Fibroblast of skin of back (primary cell): Measurements from ENCODE around the gene CHRM1. TPM values are rescaled to one million over a fixed set of nuclear protein-coding genes. Genes with fewer than 3 reads are reported as not detected.
"Not testable (repeated sequence)": the region's sequence is repeated elsewhere in the genome, so short reads cannot be mapped to it uniquely, and the experiment has no call there.

Source experiments
- DNase-seq: peaks from one replicate; pipeline ENCODE4 v3.0.0-alpha.2; 2013
- polyA plus RNA-seq, 2 experiments: library from polyadenylated mRNA; unstranded; fragments of 120-200 nt; gene quantifications; one replicate each; pipeline ENCODE4 v1.2.1, GENCODE V29; 2013; ENCODE audit not compliant: insufficient read length in 2 of 2

Gene CHRM1, protein sequence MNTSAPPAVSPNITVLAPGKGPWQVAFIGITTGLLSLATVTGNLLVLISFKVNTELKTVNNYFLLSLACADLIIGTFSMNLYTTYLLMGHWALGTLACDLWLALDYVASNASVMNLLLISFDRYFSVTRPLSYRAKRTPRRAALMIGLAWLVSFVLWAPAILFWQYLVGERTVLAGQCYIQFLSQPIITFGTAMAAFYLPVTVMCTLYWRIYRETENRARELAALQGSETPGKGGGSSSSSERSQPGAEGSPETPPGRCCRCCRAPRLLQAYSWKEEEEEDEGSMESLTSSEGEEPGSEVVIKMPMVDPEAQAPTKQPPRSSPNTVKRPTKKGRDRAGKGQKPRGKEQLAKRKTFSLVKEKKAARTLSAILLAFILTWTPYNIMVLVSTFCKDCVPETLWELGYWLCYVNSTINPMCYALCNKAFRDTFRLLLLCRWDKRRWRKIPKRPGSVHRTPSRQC
- polyA plus RNA-seq (2013, experiment 1 of 2; ENCODE audit: insufficient read length): not detected
- polyA plus RNA-seq (2013, experiment 2 of 2; ENCODE audit: insufficient read length): not detected

DNA sequence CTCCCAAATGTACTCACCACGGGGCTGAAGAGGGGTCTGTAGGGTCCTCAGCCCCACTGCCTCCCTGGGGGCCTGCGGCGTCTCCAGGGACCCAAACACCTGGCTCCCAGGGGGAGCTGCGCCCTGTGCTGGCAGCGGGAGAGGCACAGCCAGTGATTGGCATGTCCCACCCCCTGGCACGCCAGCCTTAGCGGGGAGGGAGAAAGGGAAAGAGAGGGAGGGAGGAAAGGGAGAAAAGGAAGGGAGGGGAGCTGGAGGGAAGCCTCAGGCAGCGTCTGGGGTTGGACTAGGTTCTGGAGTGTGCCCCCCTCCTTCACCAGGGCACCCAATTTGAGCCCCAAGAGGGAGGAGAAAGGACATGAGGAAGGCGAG lies at the start of gene CHRM1:
CHRM1 (minus strand) TSS at position 163 of the 372 bp plus-strand sequence. CDS start 10,263 bp downstream, outside the sequence.
- no peak for DNase-seq

DNA sequence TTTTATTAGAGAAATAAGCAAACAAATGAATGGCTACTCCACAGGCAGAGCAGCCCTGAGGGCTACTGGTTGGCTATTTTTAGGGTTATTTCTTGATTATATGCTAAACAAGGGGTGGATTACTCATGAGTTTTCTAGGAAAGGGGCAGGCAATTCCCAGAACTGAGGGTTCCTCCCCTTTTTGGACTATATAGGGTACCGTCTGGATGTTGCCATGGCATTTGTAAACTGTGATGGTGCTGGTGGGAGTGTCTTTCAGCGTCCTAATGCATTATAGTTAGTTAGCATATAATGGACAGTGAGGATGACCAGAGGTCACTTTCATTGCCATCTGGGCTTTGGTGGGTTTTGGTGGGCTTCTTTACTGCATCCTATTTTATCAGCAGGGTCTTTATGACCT lies 44.4 kb upstream of the CHRM1 start:
- DNase-seq: no peak

DNA sequence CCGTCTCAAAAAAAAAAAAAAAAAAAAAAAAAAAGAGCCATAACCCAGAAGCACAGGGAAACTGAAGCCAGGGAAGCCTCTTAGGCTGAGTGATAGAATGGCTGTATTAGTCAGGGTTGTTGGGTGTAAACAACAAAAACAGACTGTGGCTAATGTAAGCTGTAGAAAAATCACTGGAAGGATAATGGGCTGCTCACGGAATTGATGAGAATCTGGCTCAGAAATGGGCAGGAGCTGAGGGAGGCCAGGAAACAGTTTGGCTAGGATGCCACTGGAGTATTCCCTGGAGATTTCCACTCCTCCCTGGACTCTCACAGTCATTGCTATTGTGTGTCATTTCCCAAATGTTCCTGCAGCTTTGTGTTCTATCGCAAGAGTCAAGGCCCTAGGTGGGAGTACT lies 41.2 kb upstream of the CHRM1 start:
- DNase-seq: no peak

DNA sequence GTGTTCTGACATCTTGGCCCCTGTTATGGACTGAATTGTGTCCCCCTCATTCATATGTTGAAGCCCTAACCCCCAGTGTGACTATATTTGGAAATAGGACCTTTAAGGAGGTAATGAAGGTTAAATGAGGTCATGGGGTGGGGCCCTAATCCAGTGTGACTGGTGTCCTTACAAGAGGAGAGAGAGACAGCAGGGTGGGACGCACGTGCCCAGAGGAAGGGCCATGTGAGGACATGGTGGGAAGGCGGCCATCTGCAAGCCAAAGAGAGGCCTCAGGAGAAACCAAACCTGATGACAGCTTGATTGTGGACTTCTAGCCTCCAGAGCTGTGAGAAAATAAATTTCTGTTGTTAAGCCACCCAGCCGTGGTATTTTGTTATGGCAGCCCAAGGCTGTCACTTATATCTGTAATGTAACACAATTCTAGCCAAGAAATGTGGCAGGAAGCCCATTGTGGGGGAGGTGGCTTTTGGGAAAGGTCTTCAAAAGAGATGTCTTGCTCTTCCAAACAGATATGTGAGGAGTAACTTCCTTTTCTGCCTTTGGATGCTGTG lies 39.9 kb upstream of the CHRM1 start:
- no peak for DNase-seq

DNA sequence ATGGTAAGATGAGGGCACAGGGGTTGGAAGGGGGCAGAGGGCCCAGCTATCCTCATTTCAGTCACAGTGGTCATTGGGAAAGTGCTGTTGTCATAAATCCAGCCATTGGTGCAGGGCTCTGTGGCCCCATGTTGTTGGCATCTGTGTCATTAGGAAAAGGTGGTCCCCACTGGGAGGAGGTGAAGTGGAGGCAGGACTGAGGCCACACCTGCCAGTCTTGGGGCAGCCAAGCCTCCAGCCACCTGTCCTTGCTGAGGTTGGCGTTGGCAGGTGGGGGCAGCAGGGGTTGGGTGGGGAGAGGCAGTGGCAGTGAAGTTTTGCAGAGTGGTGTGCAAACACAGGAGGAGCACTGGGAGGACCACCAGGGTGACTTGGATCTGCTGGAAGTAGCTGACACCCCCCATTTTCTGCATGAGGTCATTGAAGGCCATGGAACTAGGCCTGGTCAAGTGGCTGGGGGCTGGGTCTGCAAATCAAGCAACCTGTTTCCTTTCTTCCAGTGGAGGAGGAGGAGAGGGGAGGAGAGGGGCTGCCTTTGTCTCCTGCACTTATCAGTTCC lies 38.3 kb upstream of the CHRM1 start:
- no peak for DNase-seq

DNA sequence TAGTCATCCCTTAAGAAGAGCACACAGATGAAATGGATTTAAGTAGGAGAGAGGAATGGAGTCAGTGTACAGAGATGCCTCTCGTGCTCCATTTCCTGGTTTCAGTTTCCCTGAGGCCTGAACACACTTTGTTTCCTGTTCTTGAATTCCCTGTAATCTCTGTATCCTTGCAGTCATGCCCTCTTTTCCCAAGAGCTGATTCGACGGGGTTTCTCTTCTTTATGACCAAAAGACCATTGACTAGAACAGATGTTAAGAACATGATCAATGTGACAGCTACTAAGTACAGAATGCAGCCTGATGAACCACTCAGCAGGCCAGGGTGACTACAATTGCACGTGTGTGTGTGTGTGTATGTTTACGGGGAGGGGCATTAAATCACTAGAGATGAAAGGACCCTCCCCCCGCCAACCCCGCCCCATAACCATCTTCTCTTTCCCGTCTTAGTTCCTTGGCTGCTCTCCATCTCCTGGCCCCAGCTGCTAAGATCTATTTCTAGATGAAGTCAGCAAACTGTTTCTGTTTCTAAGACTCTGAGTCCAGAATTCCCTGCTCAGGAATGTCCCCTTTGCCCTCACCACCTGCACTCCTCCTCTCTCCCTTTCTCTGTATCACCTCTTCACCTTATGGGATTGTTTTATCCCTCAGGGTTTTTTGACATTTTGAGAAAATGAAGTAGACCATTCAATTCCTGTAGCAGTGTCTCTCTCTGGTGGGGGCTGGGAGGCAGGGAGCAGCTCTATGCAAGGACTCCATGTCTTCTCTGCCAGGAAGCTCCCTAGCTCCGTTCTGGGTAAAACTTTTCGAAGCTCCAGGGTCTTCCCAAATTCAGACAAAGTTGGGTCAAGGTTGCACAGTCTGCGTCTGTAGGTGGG lies 37.6 kb upstream of the CHRM1 start:
- no peak for DNase-seq

DNA sequence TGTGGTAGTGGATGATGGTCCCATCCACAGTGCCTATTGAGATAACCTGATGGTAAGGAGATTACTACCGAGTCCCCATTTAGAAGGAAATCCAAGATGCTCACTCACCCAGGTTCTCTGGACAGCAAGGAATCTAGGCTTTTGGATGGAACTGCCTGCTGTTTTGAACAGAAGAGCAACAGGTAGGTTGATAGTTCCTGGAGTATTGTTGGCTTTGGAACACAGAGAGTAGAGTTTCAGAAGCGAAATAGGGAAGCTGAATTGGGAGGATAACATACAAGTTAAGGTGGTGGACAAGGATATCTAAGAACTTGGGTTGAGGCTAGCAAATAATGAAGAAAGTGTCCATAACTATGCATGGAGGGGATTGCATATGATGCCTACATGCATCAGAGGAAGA lies 36.0 kb upstream of the CHRM1 start:
- DNase-seq: no peak

DNA sequence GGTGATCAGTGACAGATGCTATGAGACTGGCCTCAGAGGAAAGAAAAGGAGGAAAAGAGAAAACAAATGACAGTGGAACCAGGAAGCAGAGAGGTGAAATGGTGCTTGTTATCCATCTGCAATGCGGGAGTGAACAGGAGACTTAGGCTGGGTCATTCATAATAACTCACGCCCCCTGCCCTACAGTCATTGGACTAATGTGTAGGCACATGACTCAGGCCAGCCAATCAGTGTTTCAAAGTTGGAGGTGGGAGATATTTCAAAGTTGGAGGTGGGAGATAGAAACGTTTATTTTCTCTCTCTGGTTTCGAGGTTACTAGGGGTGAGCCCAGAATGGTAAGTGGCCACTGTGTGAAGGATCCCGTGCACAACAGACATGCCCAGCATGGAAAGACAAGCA lies 33.3 kb upstream of the CHRM1 start:
- DNase-seq: no peak

DNA sequence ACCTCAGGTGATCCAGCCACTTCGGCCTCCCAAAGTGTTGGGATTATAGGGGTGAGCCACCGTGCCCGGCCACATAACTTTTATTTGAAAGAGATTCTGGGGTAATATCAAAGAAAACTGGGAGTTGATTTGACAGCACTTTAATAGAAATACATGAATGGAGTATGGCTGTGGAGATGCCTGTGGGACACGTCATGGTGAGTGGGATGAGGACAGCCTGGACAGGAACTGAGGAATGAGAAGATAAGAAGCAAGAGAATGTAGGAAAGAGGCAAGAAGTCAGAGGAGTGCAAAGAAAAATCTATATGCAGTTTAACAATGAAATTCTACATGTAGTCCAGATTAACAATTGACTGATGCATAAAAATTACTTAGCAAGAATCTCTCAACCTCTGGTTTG lies 32.6 kb upstream of the CHRM1 start:
- no peak for DNase-seq

DNA sequence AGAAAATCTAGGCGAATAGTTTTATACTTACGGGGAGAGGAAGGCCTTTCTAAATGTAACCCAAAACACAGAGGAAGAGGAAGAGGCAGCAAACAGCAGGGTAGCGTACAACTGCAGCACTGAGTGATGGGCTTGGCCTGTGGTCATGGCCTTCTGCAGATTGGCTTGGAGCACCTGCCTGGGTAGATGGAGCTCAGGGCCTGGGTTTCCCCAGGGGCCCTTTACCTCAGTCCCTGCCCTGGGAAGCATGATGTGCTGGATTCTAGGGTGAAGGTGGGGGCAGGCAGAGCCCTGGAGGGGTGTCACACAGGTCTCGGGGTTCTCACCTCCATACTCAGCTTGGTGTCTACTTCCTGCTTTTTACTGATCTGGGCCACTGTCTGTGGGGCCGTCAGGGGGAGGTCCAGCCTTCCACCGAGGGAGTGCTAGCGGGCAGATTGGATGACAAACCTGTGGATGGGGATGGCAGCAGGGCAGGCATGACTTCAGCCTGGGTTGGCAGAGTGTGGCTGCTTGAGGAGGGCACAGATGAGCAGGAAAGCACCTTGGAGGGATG lies 27.7 kb upstream of the CHRM1 start:
- DNase-seq: no peak

DNA sequence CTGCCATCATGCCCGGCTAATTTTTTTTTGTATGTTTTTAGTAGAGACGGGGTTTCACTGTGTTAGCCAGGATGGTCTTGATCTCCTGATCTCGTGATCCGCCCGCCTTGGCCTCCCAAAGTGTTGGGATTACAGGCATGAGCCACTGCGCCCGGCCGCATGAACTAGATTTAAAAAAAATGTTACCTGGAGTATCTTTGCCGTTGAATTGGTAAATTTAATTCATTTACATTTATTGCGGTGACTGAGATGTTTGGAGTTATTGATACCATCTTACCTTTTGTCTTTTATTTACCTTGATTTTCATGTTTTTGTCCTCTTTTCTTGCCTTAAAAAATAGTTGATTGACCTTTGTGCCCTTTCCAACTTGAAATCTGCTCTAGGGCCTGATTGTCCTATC lies 24.4 kb upstream of the CHRM1 start:
- not testable (repeated sequence) for DNase-seq

DNA sequence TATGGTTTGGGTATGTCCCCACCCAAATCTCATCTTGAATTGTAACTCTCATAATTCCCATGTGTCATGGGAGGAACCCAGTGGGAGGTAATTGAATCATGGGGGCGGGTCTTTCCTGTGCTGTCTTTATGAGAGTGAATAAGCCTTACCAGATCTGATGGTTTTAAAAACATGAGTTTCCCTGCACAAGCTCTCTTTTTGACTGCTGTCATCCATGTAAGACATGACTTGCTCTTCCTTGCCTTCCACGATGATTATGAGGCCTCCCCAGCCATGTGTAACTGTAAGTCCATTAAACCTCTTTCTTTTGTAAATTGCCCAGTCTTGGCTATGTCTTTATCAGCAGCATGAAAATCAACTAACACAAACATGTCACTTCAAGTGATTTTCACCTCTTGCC lies 16.4 kb upstream of the CHRM1 start:
- not testable (repeated sequence) for DNase-seq

DNA sequence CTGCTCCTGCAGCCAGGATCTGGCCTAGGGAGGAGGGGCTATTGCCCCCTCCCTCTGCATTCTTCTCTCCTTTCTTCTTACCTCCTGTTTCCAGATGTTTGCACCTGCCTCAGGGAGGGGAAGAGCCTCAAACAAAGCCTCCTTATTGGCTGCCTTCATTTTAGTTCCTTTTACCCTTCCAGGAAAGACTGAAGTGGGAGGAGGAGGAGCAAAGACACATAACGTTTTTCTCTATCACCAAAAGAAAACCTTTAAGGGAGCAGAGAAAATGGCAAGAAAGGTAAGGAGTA lies 13.3 kb upstream of the CHRM1 start:
- DNase-seq: no peak

DNA sequence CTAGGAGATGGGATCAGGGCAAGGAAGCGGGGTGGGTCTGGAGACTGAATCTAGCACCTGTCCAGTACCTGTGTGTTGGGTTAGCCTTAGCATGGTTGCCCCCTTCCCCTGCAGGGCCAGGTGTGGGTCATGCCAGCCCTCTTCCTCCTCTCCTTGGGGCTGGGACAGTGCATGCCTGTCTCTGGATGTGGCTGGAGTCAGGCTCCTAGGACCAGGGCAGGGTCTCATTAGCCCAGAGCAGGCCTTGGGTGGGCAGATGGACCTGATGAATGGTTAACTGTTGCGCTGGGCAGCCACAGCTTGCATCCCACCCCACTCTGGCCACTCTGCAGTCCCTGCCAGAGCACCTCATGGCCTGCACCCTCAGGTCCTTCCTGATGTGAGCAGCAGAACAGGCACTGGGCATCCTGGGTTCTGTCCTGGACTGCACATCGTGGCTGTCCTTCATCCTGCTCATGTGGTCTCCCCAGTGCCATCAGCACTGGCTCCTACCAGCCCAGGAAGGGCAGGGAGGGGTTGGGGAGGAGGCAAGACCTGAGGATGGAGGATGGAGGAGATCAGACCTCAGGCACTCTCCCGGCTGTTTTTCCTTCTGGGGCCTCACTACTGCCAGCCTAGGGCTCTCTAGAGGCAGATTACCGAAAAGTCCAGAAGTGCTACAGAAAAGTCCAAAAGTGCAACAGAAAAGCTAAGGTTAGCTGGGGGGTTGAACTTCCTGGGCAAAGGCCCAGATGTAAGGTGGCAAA lies 12.8 kb upstream of the CHRM1 start:
- no peak for DNase-seq

DNA sequence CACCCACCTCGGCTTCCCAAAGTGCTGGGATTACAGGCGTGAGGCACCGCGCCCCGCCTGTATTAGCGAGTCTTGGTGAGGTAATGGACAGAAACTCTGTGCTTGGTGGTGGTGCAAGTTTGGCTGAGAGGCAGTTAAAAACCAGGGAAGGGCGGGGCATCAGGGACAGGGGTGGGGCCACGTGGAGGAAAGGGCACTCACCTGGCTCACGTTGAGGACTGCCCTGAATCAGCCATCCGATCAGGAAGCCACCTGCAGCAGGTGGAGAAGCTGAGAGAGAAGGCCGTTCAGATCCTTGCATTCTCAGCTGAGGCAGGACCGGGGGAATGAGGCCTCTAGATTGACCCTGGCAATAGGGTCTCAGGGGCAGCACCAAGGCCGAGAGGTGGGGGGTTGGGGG lies 12.1 kb upstream of the CHRM1 start:
- no peak for DNase-seq

DNA sequence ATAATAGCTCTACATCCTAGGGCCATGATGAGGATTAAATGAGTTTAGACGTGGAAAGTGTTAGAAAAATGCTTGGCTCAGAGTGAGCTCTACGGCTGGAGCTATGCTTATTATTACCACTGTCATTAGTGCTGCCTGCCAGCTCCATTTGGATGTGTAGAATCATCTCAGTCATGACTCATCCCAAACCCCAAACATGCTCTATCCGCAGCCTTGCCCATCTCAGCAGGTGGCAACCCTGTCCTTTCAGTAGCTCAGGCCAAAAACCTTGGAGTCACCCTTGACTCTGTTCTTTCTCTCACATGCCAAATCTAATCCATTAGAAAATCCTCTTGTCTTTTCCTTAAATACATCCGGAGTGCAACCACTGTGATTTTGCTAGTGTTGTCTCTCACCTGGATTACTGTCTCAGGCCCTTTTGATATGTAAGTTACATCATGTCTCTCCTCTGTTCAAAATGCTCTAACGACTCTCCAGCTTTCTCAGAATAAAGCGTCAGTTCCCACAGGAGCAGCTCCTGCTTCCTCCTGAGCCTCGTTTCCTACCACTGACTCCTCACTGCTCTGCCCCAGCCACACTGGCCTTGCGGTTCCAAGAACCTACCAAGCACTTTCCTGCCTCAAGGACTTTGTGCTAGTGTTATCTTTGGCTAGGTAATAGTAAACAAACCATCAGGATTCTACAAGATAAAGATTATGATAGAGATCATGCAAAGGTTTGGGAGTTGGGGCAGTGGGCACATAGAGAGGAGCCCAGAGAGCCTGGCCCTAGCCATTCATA lies 10.5 kb upstream of the CHRM1 start:
- peak; percentile 28 for DNase-seq

DNA sequence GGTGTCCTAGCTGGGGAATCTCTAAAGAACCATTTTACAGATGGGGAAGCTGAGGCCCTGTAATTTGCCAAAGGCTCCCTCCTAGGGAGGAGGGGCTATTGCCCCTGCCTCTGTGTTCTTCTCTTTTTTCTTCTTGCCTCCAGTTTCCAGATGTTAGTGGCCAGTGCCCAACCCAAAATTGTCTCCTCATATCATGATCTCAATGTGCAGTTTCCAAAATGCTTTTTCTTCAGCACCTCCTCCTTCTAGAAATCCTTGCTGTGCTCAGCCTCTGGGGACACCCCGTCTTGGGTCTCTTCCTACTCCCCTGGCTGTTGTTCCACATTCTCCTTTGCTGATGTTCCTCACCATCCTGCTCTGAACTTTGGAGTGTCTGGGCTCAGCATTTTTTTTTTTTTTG lies 9.5 kb upstream of the CHRM1 start:
- no peak for DNase-seq

DNA sequence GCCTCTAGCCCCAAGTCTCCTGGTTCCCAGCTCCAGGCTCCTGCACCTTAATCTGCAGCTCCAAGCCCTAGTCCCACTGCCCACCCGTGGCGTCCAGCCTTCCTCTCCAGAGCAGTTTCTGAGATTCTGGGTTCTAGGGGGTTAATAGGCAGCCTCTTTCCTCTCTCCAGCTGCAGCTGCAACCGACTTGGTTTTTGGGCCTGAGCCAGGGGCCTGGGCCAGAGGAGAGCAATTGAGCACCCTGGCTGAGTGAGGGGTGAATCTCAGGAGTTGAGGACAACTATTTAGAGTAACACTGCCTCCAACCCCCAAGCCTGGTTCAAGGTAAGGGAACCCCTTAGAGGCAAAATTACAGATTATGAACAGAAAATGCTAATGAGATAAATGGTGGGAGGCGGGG lies 9.0 kb upstream of the CHRM1 start:
- no peak for DNase-seq

DNA sequence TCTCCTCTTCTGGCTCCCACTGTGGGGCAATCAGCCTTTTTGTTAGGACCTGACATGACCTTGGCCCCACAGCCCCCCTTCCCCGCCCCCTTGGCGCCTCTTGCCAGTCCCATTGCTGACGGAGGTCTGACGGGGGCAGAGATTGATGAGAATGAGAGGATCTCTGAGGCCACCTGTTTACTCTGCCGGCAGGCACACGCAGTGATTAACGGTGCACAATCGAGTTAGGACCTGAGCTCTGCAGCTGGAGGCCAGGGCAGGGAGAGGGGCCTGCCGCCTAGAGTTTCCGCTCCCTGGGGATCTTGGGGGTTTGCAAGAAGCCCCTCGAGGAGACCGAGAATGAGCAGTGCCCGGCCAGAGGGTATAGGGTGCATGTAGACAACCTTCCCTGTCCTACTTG lies 6.8 kb upstream of the CHRM1 start:
- DNase-seq: no peak

DNA sequence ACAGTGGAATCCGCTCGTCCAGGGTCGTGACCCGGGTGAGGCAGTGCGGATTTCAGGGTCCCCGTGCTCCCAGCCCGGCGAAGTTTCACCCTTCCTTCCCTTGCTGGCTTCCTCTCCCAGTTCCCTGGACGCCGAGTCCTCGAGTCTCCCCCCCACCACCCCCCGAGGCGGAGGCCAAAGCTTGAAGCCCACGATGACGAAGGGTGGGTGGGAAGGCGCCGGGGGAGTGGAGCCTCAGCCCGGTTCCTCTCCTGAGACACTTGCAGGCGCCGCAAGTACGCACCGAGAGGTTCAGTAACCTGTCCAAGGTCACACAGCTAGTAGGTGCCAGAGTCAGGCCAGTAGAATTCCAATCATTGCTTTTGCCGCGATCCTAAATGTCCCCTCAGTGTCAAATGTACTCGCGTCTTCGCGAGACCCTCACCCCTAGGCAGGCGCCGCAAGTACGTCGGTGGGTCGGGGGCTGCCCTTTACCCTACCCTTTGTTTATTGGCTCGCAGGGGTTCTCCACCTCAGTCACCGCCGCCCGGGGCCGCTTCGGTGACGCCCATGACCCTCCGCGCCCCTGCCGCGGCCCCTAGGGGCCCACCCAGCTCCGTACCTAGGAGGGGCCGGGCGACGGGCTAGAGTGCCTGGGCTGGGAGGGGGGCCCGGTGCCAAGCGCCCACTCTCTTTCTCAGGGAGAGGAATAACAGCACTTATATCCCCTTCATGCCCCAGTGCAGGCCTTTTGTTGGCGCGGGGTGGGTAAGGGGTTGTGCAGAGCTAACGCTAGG lies 5.7 kb upstream of the CHRM1 start:
- no peak for DNase-seq
